GM23338 (cell line): ENCODE data around the gene SCG2. TPM values are rescaled to one million over a fixed set of nuclear protein-coding genes. Genes with fewer than 3 reads are reported as not detected.

Source experiments
- ATAC-seq: fragments of 200-7000 bp; cut with Tn5 transposase; 3 replicates; pipeline ENCODE4 v1.9.1; 2020
- DNase-seq: peaks from one replicate; pipeline ENCODE4 v3.0.0-alpha.2; 2015; ENCODE audit warnings: low spot score
- H2AFZ ChIP-seq: fragments of 200-600 bp; sonication (generic); 2 replicates; pipeline ENCODE4 v1.8.0; 2016; ENCODE audit warnings: antibody characterized with exemption, mild to moderate bottlenecking, moderate library complexity
- H3F3A ChIP-seq: fragments of 200-600 bp; sonication (generic); replicated peaks from 2 replicates; pipeline ENCODE4 v1.8.0; 2017; ENCODE audit warnings: antibody characterized with exemption, mixed run types, low read depth
- H3K27ac ChIP-seq: fragments of 200-600 bp; sonication (generic); 2 replicates; pipeline ENCODE4 v1.6.1; 2016; ENCODE audit warnings: low read depth
- H3K27me3 ChIP-seq: fragments of 200-600 bp; sonication (generic); 2 replicates; pipeline ENCODE4 v1.8.0; 2016; ENCODE audit warnings: mild to moderate bottlenecking, mixed run types, moderate library complexity; ENCODE audit not compliant: insufficient read depth
- H3K36me3 ChIP-seq: fragments of 200-600 bp; sonication (generic); 2 replicates; pipeline ENCODE4 v1.8.0; 2016; ENCODE audit warnings: mild to moderate bottlenecking; ENCODE audit not compliant: insufficient read depth
- H3K4me1 ChIP-seq: fragments of 200-600 bp; sonication (generic); 2 replicates; pipeline ENCODE4 v1.8.0; 2016; ENCODE audit warnings: mild to moderate bottlenecking, moderate library complexity; ENCODE audit not compliant: insufficient read depth
- H3K4me2 ChIP-seq: fragments of 200-600 bp; sonication (generic); 2 replicates; pipeline ENCODE4 v1.7.1; 2017; ENCODE audit warnings: mixed run types
- H3K4me3 ChIP-seq: fragments of 200-600 bp; sonication (generic); 2 replicates; pipeline ENCODE4 v1.6.1; 2016; ENCODE audit warnings: mixed run types
- H3K79me2 ChIP-seq: fragments of 200-600 bp; sonication (generic); replicated peaks from 2 replicates; pipeline ENCODE4 v1.8.0; 2017; ENCODE audit warnings: mild to moderate bottlenecking; ENCODE audit not compliant: insufficient read depth
- H3K9me2 ChIP-seq: fragments of 200-600 bp; sonication (generic); 2 replicates; pipeline ENCODE4 v1.8.0; 2017; ENCODE audit not compliant: insufficient read depth
- H4K20me1 ChIP-seq: fragments of 200-600 bp; sonication (generic); replicated peaks from 2 replicates; pipeline ENCODE4 v1.8.0; 2017; ENCODE audit warnings: mild to moderate bottlenecking; ENCODE audit not compliant: insufficient read depth
- H3K27ac Mint-ChIP-seq: 2 replicates; pipeline ENCODE4 v1.8.0; 2020; ENCODE audit warnings: inconsistent platforms, mild to moderate bottlenecking, moderate library complexity, mixed read lengths
- H3K27me3 Mint-ChIP-seq: 3 replicates; pipeline ENCODE4 v1.8.0; 2022; ENCODE audit warnings: low read depth, mild to moderate bottlenecking, moderate library complexity, mixed read lengths, inconsistent platforms; ENCODE audit not compliant: insufficient read depth, poor library complexity
- H3K36me3 Mint-ChIP-seq: 3 replicates; pipeline ENCODE4 v1.8.0; 2021; ENCODE audit warnings: low read depth, mild to moderate bottlenecking, inconsistent platforms, moderate library complexity, mixed read lengths
- H3K4me1 Mint-ChIP-seq: 3 replicates; pipeline ENCODE4 v1.8.0; 2020; ENCODE audit warnings: mild to moderate bottlenecking, inconsistent platforms, mixed read lengths
- H3K4me3 Mint-ChIP-seq: 3 replicates; pipeline ENCODE4 v1.8.0; 2021; ENCODE audit warnings: moderate library complexity, mild to moderate bottlenecking, inconsistent platforms, mixed read lengths
- H3K9me3 Mint-ChIP-seq: 3 replicates; pipeline ENCODE4 v1.8.0; 2020; ENCODE audit warnings: moderate library complexity, mild to moderate bottlenecking, inconsistent platforms, mixed read lengths
- CREB1 ChIP-seq: fragments of 250-450 bp; sonication (Bioruptor Pico); IDR thresholded peaks from 2 replicates; pipeline ENCODE4 v1.5.0; 2020; ENCODE audit warnings: low read depth, mild to moderate bottlenecking, moderate library complexity
- CTCF ChIP-seq, 2 experiments: fragments of 200-600 bp in 1 of 2; sonication (generic) in 1 of 2; conservative IDR thresholded peaks; 2 replicates each; pipeline versions ENCODE4 v1.5.1 to v1.6.1; 2016 to 2017; ENCODE audit warnings: antibody characterized with exemption in 2 of 2, low read depth in 2 of 2, mild to moderate bottlenecking in 2 of 2, moderate library complexity in 1 of 2
- ETS1 ChIP-seq: IDR thresholded peaks from 2 replicates; pipeline ENCODE4 v1.6.1; 2016; ENCODE audit warnings: antibody characterized with exemption
- EZH2 ChIP-seq: fragments of 200-600 bp; sonication (generic); IDR thresholded peaks from one replicate; pipeline ENCODE4 v1.8.0; 2017; ENCODE audit warnings: antibody characterized with exemption, mild to moderate bottlenecking, low read depth; ENCODE audit not compliant: unreplicated experiment
- EZH2phosphoT487 ChIP-seq: fragments of 200-600 bp; sonication (generic); IDR thresholded peaks from one replicate; pipeline ENCODE4 v1.8.1; 2018; ENCODE audit warnings: antibody characterized with exemption; ENCODE audit not compliant: unreplicated experiment
- JUNB ChIP-seq: IDR thresholded peaks from one replicate; pipeline ENCODE4 v1.6.1; 2016; ENCODE audit warnings: antibody characterized with exemption; ENCODE audit not compliant: unreplicated experiment
- NANOG ChIP-seq: IDR thresholded peaks from 2 replicates; pipeline ENCODE4 v1.6.1; 2016; ENCODE audit warnings: antibody characterized with exemption, borderline replicate concordance
- POLR2AphosphoS5 ChIP-seq: IDR thresholded peaks from 2 replicates; pipeline ENCODE4 v1.6.1; 2016; ENCODE audit warnings: antibody characterized with exemption, low read depth
- STAT1 ChIP-seq: IDR thresholded peaks from one replicate; pipeline ENCODE4 v1.6.1; 2016; ENCODE audit warnings: antibody characterized with exemption; ENCODE audit not compliant: unreplicated experiment
- ZNF114 ChIP-seq: fragments of 250-450 bp; sonication (Bioruptor Pico); IDR thresholded peaks from 2 replicates; pipeline ENCODE4 v1.5.0; 2020; ENCODE audit warnings: mild to moderate bottlenecking, moderate library complexity
- ZNF331 ChIP-seq: fragments of 250-450 bp; sonication (Bioruptor Pico); IDR thresholded peaks from 2 replicates; pipeline ENCODE4 v1.5.0; 2020; ENCODE audit warnings: low read depth, mild to moderate bottlenecking, moderate library complexity
- ZNF462 ChIP-seq: fragments of 250-450 bp; sonication (Bioruptor Pico); IDR thresholded peaks from 2 replicates; pipeline ENCODE4 v1.5.0; 2020; ENCODE audit warnings: mild to moderate bottlenecking, moderate library complexity
- polyA plus RNA-seq: library from polyadenylated mRNA; unstranded; fragments of >200 nt; fragmentation: Nextera tagmentation; extraction: Ambion mirVana; gene quantifications from 2 replicates; pipeline ENCODE4 v1.2.1, GENCODE V29; 2016
- total RNA-seq: library from RNA; depleted of rRNA; stranded (reverse); fragments of >200 nt; shearing (Covaris generic); gene quantifications from 2 replicates; pipeline ENCODE4 v1.2.3, GENCODE V29; 2014
- TF ChIP-seq, protein P1 (sequence below): IDR thresholded peaks from one replicate; pipeline ENCODE4 v1.6.1; 2018; ENCODE audit warnings: antibody characterized with exemption; ENCODE audit not compliant: unreplicated experiment

Gene SCG2
- total and polyA plus RNA-seq, 2 experiments from 2014 or later: 0.18 to 0.31 TPM

GRCh38 chr2:223594259-223594658 lies 7.9 kb downstream of the SCG2 start:
- Mint-ChIP-seq H3K4me1 (no peaks in the 10 kb centered on the region), H3K36me3 (no peaks in the 10 kb centered on the region), H3K9me3 (no peaks in the 10 kb centered on the region), H3K27me3 (no peaks in the 10 kb centered on the region), H3K4me3 (no peak overlapping the region), H3K27ac (no peak overlapping the region)
- H3K4me2 ChIP-seq: no peak overlapping the region
- no peaks in the 10 kb centered on the region for H3K4me1 ChIP-seq
- H3K9me2 ChIP-seq: peaks cover 6% of the 10 kb centered on the region; the same call in 1 of the 2 replicates
- TF ChIP-seq NANOG (no peak), JUNB (no peak), EZH2phosphoT487 (no peak), CTCF (conservative IDR thresholded peaks at IDR 0.05; ENCODE audit: low read depth in 2 of 2) (no peak), EZH2 (no peak), ZNF462 (no peak), POLR2AphosphoS5 (no peak), CREB1 (CRISPR knock-in tag) (no peak), ZNF331 (no peak), ETS1 (no peak), ZNF114 (CRISPR knock-in tag) (no peak), STAT1 (no peak)
- TF ChIP-seq, protein P1, sequence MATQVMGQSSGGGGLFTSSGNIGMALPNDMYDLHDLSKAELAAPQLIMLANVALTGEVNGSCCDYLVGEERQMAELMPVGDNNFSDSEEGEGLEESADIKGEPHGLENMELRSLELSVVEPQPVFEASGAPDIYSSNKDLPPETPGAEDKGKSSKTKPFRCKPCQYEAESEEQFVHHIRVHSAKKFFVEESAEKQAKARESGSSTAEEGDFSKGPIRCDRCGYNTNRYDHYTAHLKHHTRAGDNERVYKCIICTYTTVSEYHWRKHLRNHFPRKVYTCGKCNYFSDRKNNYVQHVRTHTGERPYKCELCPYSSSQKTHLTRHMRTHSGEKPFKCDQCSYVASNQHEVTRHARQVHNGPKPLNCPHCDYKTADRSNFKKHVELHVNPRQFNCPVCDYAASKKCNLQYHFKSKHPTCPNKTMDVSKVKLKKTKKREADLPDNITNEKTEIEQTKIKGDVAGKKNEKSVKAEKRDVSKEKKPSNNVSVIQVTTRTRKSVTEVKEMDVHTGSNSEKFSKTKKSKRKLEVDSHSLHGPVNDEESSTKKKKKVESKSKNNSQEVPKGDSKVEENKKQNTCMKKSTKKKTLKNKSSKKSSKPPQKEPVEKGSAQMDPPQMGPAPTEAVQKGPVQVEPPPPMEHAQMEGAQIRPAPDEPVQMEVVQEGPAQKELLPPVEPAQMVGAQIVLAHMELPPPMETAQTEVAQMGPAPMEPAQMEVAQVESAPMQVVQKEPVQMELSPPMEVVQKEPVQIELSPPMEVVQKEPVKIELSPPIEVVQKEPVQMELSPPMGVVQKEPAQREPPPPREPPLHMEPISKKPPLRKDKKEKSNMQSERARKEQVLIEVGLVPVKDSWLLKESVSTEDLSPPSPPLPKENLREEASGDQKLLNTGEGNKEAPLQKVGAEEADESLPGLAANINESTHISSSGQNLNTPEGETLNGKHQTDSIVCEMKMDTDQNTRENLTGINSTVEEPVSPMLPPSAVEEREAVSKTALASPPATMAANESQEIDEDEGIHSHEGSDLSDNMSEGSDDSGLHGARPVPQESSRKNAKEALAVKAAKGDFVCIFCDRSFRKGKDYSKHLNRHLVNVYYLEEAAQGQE: no peak
- no peak overlapping the region for H3K4me3 ChIP-seq
- no peaks in the 10 kb centered on the region for H3K27me3 ChIP-seq
- H2AFZ ChIP-seq: no peak overlapping the region
- DNase-seq: no peak
- no peaks in the 10 kb centered on the region for H3K36me3 ChIP-seq
- no peaks in the 10 kb centered on the region for H4K20me1 ChIP-seq
- ATAC-seq: no peak; the same call in 2 of the 3 replicates
- H3K79me2 ChIP-seq: no peaks in the 10 kb centered on the region
- H3F3A ChIP-seq: no peaks in the 10 kb centered on the region
- H3K27ac ChIP-seq: no peak overlapping the region
